Hindlimb muscle (tissue), 1 donor: Measurements from ENCODE around the gene ARSK. TPM values are rescaled to one million over a fixed set of nuclear protein-coding genes. Genes with fewer than 3 reads are reported as not detected.

Source experiments
- DNase-seq: peaks from one replicate; pipeline ENCODE4 v3.0.0-alpha.2; 2013
- polyA plus RNA-seq: library from polyadenylated mRNA; unstranded; fragments of 120-200 nt; gene quantifications from one replicate; pipeline ENCODE4 v1.2.1, GENCODE V29; 2013; ENCODE audit not compliant: insufficient read length

Gene ARSK
- polyA plus RNA-seq, 1 donor = 10.0 TPM

DNA sequence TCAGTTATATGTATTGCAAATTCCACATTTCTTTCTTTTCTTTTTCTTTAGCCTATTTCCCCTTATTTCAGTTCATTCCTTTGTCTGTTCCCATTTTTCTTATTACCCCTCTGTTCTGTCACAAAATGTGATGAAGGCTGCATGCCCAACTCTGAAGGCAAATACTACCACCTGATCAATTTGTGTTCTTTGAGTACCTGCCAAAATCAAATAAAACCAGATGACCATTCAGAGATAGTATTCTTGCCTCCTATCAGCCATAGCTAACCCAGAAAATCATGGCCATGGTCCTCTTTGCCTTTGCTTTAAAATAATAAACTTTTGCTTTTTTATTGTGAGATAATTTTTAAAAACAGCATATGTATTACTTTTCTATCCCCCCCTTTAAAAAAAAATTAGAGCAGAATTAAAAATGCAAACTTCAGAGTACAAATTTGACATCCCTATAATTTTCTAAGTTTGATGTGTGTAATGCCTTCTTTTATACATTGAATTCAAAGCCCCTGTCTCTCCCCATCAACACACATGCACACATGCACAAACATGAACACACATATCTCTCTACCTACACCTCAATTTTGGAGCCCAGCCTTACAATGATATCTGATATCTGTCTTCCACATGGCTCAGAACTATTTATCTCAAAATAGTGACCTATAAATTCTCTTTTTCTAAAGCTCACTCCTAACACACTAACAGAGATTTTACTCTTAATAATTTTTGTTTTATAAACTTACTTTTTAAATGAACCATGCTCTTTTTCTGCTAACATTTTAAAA, 95.1 kb downstream of the ARSK start:
- no peak for DNase-seq

DNA sequence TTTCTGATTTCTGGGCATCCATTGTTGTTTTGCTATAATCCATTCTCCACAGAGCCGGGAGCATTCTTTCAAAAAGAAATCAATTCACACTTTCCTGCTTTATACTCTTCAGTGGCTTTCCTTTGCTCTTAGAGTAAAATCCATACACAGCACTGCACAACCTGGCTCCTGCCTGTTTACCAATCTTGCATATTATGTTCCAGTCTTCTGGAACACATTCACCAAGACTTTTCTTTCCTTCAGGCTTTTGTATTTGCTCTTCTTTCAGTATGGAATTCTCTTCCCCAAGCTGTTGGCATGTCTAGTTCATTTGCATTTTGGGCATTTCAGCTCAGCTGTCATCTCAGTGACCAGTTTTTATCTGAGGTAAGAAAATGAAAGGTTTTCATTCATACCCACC, 97.9 kb downstream of the ARSK start:
- DNase-seq = no peak

DNA sequence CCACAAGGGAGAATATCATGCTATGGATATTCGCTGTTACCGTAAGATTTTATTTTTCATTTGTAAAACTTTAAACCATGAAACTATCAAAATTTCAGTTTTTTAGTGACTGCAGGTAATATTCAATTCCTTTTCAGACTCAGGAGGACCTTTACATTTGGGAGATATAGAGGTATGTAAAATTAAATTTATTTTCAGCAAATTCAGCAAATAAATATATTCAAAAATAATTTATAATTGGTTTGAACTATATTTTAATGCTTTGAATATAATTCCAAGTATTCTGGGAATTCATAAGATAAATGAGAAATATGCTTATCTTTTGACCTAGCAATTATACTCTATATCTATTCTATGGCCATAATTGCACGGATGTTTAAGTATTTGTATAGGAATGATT, 99.3 kb downstream of the ARSK start:
- DNase-seq = no peak

Other genes starting within 250 kb of the ARSK start
- 10.9 TPM for gene FAM81B, start 163.7 kb upstream of the ARSK start, polyA plus RNA-seq
- 58.1 TPM for gene SKIC3, start 124 bp upstream of the ARSK start, polyA plus RNA-seq
- gene GPR150, start 65.0 kb downstream of the ARSK start, polyA plus RNA-seq = 0.22 TPM
- 3.6 TPM for gene RFESD, start 91.7 kb downstream of the ARSK start, polyA plus RNA-seq
- 1.4 TPM for gene SPATA9, start 127.9 kb downstream of the ARSK start, polyA plus RNA-seq
- 96.9 TPM for gene RHOBTB3, start 176.2 kb downstream of the ARSK start, polyA plus RNA-seq